SK-N-SH (cell line): ENCODE results near the gene TCTN1.
"Not testable (repeated sequence)": the region's sequence is repeated elsewhere in the genome, so short reads cannot be mapped to it uniquely, and the experiment has no call there.

Experiments used
- CTCF ChIP-seq: fragments of 200-600 bp; sonication (generic); IDR thresholded peaks from 2 replicates; pipeline ENCODE4 v1.6.1; 2017; ENCODE audit warnings: antibody characterized with exemption, mild to moderate bottlenecking, moderate library complexity
- FOSL2 ChIP-seq: IDR thresholded peaks from 2 replicates; pipeline ENCODE4 v1.4.0; 2012; ENCODE audit warnings: low read depth, mild to moderate bottlenecking, moderate library complexity, borderline replicate concordance
- GABPA ChIP-seq: IDR thresholded peaks from 2 replicates; pipeline ENCODE4 v1.4.0; 2012; ENCODE audit warnings: low read depth, mild to moderate bottlenecking
- IRF3 ChIP-seq: fragments of 150-350 bp; IDR thresholded peaks from 2 replicates; pipeline ENCODE4 v1.6.1; 2016; ENCODE audit warnings: mild to moderate bottlenecking, low read depth, low read length
- JUND ChIP-seq: IDR thresholded peaks from 2 replicates; pipeline ENCODE4 v1.4.0; 2012
- MAX ChIP-seq: IDR thresholded peaks from 2 replicates; pipeline ENCODE4 v1.4.0; 2012; ENCODE audit warnings: low read depth
- MXI1 ChIP-seq: IDR thresholded peaks from 2 replicates; pipeline ENCODE4 v1.6.1; 2012; ENCODE audit warnings: mild to moderate bottlenecking, low read depth, low read length, improper control_type of control experiment
- NFIC ChIP-seq: IDR thresholded peaks from 2 replicates; pipeline ENCODE4 v1.4.0; 2012; ENCODE audit warnings: borderline replicate concordance
- REST ChIP-seq: IDR thresholded peaks from 2 replicates; pipeline ENCODE4 v1.6.1; 2012; ENCODE audit warnings: mild to moderate bottlenecking, low read depth, low read length, moderate library complexity
- TAF1 ChIP-seq: IDR thresholded peaks from 2 replicates; pipeline ENCODE4 v1.6.1; 2012; ENCODE audit warnings: low read depth, mild to moderate bottlenecking, low read length, moderate library complexity, borderline replicate concordance
- TEAD4 ChIP-seq: IDR thresholded peaks from 2 replicates; pipeline ENCODE4 v1.4.0; 2012; ENCODE audit warnings: mild to moderate bottlenecking, borderline replicate concordance; ENCODE audit not compliant: insufficient read depth
- USF2 ChIP-seq: fragments of 150-350 bp; IDR thresholded peaks from 2 replicates; pipeline ENCODE4 v1.6.1; 2017; ENCODE audit warnings: antibody characterized with exemption, low read length, low read depth, borderline replicate concordance

- not testable (repeated sequence) for TF ChIP-seq FOSL2, TAF1, TEAD4, CTCF, USF2, JUND, GABPA, REST, NFIC, MXI1, IRF3, MAX
These were observed 40.3 kb downstream of the TCTN1 start for GRCh38 chr12:110654238-110654637.
